HUDEP-2 (cell line): ENCODE data around the gene BDKRB2.

Experiments
- DNase-seq, 76 experiments: peaks; one replicate each; lab custom pipeline; 2025; ENCODE audit not compliant: unreplicated experiment in 76 of 76; lab: John Stamatoyannopoulos, UW

BDKRB2 gene

GRCh38 chr14:96197969-96198368 lies 6.7 kb upstream of the BDKRB2 start:
- DNase-seq = no peak

GRCh38 chr14:96198430-96199130 lies 6.1 kb upstream of the BDKRB2 start:
- no peak for DNase-seq

GRCh38 chr14:96201157-96201556 lies 3.5 kb upstream of the BDKRB2 start:
- no peak for DNase-seq

- no peak for DNase-seq
Measured at GRCh38 chr14:96201965-96202364, 2.7 kb upstream of the BDKRB2 start.

GRCh38 chr14:96202441-96203094 lies 2.1 kb upstream of the BDKRB2 start:
- no peak for DNase-seq

- DNase-seq = no peak
Measured at GRCh38 chr14:96203116-96203515, 1.5 kb upstream of the BDKRB2 start.

- no peak for DNase-seq
Measured at GRCh38 chr14:96203635-96204034, 1.0 kb upstream of the BDKRB2 start.

- DNase-seq = no peak
Measured at GRCh38 chr14:96205059-96205977, 679 bp downstream of the BDKRB2 start.

GRCh38 chr14:96205978-96206360 lies 1.3 kb downstream of the BDKRB2 start:
- no peak for DNase-seq

- DNase-seq = no peak
Measured at GRCh38 chr14:96206461-96206860, 1.8 kb downstream of the BDKRB2 start.

GRCh38 chr14:96207686-96208085 lies 3.0 kb downstream of the BDKRB2 start:
- DNase-seq = no peak

GRCh38 chr14:96208739-96209138 lies 4.1 kb downstream of the BDKRB2 start:
- no peak for DNase-seq

- DNase-seq = no peak
Measured at GRCh38 chr14:96212140-96212539, 7.5 kb downstream of the BDKRB2 start.

GRCh38 chr14:96212896-96213295 lies 8.3 kb downstream of the BDKRB2 start:
- DNase-seq = no peak

- no peak for DNase-seq
Measured at GRCh38 chr14:96213871-96214465, 9.3 kb downstream of the BDKRB2 start.

GRCh38 chr14:96214793-96215192 lies 10.2 kb downstream of the BDKRB2 start:
- DNase-seq = no peak

GRCh38 chr14:96215452-96216244 lies 11.0 kb downstream of the BDKRB2 start:
- DNase-seq = no peak

GRCh38 chr14:96216627-96217026 lies 12.0 kb downstream of the BDKRB2 start:
- no peak for DNase-seq

GRCh38 chr14:96217376-96217913 lies 12.8 kb downstream of the BDKRB2 start:
- no peak for DNase-seq

GRCh38 chr14:96221109-96221650 lies 16.5 kb downstream of the BDKRB2 start:
- no peak for DNase-seq
